PC-3 (cell line): ENCODE measurements around the gene OR52N2.

Experiments used
- EZH2 ChIP-seq: fragments of 300-600 bp; sonication (generic); IDR thresholded peaks from one replicate; pipeline ENCODE4 v1.6.1; 2017; ENCODE audit warnings: antibody characterized with exemption, mild to moderate bottlenecking, low read length; ENCODE audit not compliant: unreplicated experiment
- EZH2phosphoT487 ChIP-seq: fragments of 300-600 bp; sonication (generic); IDR thresholded peaks from 2 replicates; pipeline ENCODE4 v1.6.1; 2018; ENCODE audit warnings: mild to moderate bottlenecking, antibody characterized with exemption, low read length, borderline replicate concordance
- TF ChIP-seq, protein P1 (sequence below): fragments of 300-600 bp; sonication (generic); conservative IDR thresholded peaks from 2 replicates; pipeline ENCODE4 v1.5.1; 2017; ENCODE audit warnings: antibody characterized with exemption, low read depth, mild to moderate bottlenecking, low read length

DNA sequence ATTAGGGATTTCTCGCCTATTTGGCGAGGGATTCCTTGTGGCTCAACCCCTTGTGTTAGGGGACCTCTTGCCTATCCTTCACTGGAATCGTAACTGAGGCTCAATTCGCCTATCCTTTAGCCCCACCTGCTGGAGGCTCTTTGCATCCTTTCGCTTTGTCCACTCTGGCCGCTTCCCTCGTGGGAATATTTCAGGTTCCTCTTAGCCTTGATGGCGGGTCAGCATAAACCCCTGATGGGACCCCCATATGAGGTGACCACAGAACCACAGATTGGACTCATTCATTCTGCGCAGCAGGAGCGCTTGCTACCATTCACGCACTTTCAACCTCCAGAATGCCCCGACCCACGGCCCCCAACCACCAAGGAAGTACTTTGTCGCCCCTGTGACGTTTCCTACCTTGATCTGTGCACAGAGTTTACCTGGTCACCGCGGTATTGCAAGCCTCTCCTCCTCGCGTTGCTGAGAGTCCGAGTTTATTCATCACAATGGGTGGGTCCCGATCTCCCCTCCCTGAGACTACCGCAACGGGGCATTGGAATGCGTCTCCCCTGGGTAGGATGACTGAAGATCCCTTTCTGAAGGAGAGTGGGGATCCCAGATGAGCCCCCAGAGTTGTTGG lies at the start of gene OR52N2:
- TF ChIP-seq, protein P1, sequence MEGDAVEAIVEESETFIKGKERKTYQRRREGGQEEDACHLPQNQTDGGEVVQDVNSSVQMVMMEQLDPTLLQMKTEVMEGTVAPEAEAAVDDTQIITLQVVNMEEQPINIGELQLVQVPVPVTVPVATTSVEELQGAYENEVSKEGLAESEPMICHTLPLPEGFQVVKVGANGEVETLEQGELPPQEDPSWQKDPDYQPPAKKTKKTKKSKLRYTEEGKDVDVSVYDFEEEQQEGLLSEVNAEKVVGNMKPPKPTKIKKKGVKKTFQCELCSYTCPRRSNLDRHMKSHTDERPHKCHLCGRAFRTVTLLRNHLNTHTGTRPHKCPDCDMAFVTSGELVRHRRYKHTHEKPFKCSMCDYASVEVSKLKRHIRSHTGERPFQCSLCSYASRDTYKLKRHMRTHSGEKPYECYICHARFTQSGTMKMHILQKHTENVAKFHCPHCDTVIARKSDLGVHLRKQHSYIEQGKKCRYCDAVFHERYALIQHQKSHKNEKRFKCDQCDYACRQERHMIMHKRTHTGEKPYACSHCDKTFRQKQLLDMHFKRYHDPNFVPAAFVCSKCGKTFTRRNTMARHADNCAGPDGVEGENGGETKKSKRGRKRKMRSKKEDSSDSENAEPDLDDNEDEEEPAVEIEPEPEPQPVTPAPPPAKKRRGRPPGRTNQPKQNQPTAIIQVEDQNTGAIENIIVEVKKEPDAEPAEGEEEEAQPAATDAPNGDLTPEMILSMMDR: peak; percentile 83
- no peak for TF ChIP-seq EZH2phosphoT487
- TF ChIP-seq EZH2: no peak
